ENCODE results near the gene IGFBP2. TPM values are rescaled to one million over a fixed set of nuclear protein-coding genes. Genes with fewer than 3 reads are reported as not detected.

Gene IGFBP2
- total and polyA plus RNA-seq, 2 of the 13 experiments (the other 11 are each of a cell fraction or from before 2014, with no cell fraction given): 2.0 to 5.8 TPM

DNA sequence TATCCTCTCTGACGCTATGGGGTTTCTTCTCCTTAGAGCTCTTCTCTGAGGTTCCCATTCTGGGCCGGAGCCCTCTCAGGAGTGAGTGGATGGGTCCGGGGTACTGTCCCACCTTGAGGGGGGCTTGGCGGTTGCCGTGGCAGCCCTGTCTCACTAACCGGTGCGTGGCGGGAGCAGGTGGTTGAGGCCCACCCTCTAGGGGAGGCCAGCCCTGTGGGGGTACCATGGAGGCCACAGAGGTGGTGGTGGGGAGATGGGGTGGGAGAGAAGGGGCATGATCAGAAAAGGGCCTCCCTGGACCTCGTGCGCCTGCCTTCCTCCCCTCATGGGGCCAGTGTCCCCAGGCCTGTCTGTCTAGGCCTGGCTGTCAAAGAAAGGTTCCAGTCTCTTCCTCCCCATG, 39.8 kb downstream of the IGFBP2 start:
- in situ Hi-C loops (cut with HindIII; ENCODE audit: extremely low pct_ligation_motif_present, low pct_unique_long_range_greater_than_20kb) (no loop called here), intact Hi-C loops (cut with micrococcal nuclease; ENCODE audit: unreplicated experiment) (no loop called here)
- Histone ChIP-seq H3K4me1 (ENCODE audit: insufficient read depth, low read length) (peaks cover 6% of the 10 kb centered on the region), H2AFZ (ENCODE audit: low read length) (no peak overlapping the region), H3K4me3 (replicated peaks in 1 of 3; ENCODE audit: insufficient read depth in 1 of 3, low read depth in 2 of 3, low read length in 3 of 3) (no peak overlapping the region), H3K9ac (ENCODE audit: insufficient read depth, low read depth, low read length) (no peak overlapping the region), H3K4me2 (ENCODE audit: low read depth, low read length) (no peak overlapping the region), H4K20me1 (ENCODE audit: insufficient read depth, low read length) (no peaks in the 10 kb centered on the region), H3K27ac (ENCODE audit: extremely low read length, insufficient read depth, low read length) (no peak overlapping the region), H3K79me2 (ENCODE audit: insufficient read depth, low read length) (no peaks in the 10 kb centered on the region), H3K27me3 (ENCODE audit: control insufficient read depth in 1 of 2, insufficient read depth in 2 of 2, low read length in 2 of 2) (peaks cover 12 to 87% of the 10 kb centered on the region in 2 experiments), H3K9me3 (ENCODE audit: low read length) (no peaks in the 10 kb centered on the region), H3K36me3 (replicated peaks in 1 of 2; ENCODE audit: control insufficient read depth in 1 of 2, insufficient read depth in 2 of 2, low read length in 2 of 2) (no peaks in the 10 kb centered on the region)
- CTCF ChIA-PET (ENCODE audit: low intra/inter-chr PET ratio, low total read pairs): no interaction called here
- TF ChIP-seq, protein P1, sequence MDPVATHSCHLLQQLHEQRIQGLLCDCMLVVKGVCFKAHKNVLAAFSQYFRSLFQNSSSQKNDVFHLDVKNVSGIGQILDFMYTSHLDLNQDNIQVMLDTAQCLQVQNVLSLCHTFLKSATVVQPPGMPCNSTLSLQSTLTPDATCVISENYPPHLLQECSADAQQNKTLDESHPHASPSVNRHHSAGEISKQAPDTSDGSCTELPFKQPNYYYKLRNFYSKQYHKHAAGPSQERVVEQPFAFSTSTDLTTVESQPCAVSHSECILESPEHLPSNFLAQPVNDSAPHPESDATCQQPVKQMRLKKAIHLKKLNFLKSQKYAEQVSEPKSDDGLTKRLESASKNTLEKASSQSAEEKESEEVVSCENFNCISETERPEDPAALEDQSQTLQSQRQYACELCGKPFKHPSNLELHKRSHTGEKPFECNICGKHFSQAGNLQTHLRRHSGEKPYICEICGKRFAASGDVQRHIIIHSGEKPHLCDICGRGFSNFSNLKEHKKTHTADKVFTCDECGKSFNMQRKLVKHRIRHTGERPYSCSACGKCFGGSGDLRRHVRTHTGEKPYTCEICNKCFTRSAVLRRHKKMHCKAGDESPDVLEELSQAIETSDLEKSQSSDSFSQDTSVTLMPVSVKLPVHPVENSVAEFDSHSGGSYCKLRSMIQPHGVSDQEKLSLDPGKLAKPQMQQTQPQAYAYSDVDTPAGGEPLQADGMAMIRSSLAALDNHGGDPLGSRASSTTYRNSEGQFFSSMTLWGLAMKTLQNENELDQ (CRISPR knock-in tag; IDR thresholded peaks at IDR 0.05; ENCODE audit: borderline replicate concordance): no peak
- TF ChIP-seq HOXD1 (CRISPR knock-in tag; IDR thresholded peaks at IDR 0.05): no peak
- no peak for TF ChIP-seq RNF2 (conservative IDR thresholded peaks at IDR 0.05; ENCODE audit: low read depth)
- TF ChIP-seq ATM (IDR thresholded peaks at IDR 0.05; ENCODE audit: borderline replicate concordance): no peak
- TF ChIP-seq ZSCAN31 (CRISPR knock-in tag; IDR thresholded peaks at IDR 0.05; ENCODE audit: low read depth): no peak
- TF ChIP-seq XRCC5 (optimal IDR thresholded peaks at IDR 0.05; ENCODE audit: low read length): no peak
- TF ChIP-seq ZEB1 (IDR thresholded peaks at IDR 0.05; ENCODE audit: insufficient replicate concordance, low read depth): no peak
- POLR2A ChIA-PET: no interaction called here
- no peak for DNase-seq (ENCODE audit: low spot score)
- no peak for FAIRE-seq
- WGBS (ENCODE audit: low lambda C conversion rate): 58% methylated on average over 10 of the region's 10 CpGs
- no TSS peak for BruUV-seq (replicated peaks)
- ATAC-seq: no peak; the same call in 2 of the 3 replicates

DNA sequence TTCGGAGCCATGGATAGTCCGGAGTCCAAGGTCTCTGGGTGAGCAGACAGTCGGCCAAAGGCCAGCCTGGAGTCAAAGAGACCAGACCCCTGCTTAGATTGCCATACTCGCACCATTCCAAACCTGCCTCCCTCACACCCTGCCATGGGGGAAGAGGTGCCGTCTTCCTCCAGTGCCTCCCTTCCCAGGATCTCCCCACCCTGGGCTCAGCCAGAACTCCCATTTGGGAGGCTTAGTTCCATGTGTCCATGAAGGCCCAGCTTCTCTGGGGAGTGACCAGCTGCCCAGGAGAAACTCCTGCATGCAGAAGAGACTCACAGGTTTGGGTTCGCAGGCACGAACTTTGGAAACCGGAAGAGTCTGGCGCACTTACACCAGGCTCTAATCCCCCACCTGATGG, 40.4 kb downstream of the IGFBP2 start:
- in situ Hi-C loops (cut with HindIII; ENCODE audit: extremely low pct_ligation_motif_present, low pct_unique_long_range_greater_than_20kb) (no loop called here), intact Hi-C loops (cut with micrococcal nuclease; ENCODE audit: unreplicated experiment) (no loop called here)
- Histone ChIP-seq H3K27me3 (ENCODE audit: control insufficient read depth in 1 of 2, insufficient read depth in 2 of 2, low read length in 2 of 2) (peaks cover 12 to 93% of the 10 kb centered on the region in 2 experiments), H3K4me2 (ENCODE audit: low read depth, low read length) (no peak overlapping the region), H3K4me3 (replicated peaks in 1 of 3; ENCODE audit: insufficient read depth in 1 of 3, low read depth in 2 of 3, low read length in 3 of 3) (no peak overlapping the region), H3K9me3 (ENCODE audit: low read length) (no peaks in the 10 kb centered on the region), H3K4me1 (ENCODE audit: insufficient read depth, low read length) (peaks cover 6% of the 10 kb centered on the region), H3K9ac (ENCODE audit: insufficient read depth, low read depth, low read length) (no peak overlapping the region), H4K20me1 (ENCODE audit: insufficient read depth, low read length) (no peaks in the 10 kb centered on the region), H3K79me2 (ENCODE audit: insufficient read depth, low read length) (no peaks in the 10 kb centered on the region), H3K36me3 (replicated peaks in 1 of 2; ENCODE audit: control insufficient read depth in 1 of 2, insufficient read depth in 2 of 2, low read length in 2 of 2) (no peaks in the 10 kb centered on the region), H2AFZ (ENCODE audit: low read length) (no peak overlapping the region), H3K27ac (ENCODE audit: extremely low read length, insufficient read depth, low read length) (no peak overlapping the region)
- no TSS peak for BruUV-seq (replicated peaks)
- WGBS (ENCODE audit: low lambda C conversion rate): 49% methylated on average over 9 of the region's 9 CpGs
- FAIRE-seq (no peak), DNase-seq (ENCODE audit: low spot score) (no peak), ATAC-seq (no peak; the same call in 2 of the 3 replicates)
- POLR2A ChIA-PET: no interaction called here
- CTCF ChIA-PET (ENCODE audit: low intra/inter-chr PET ratio, low total read pairs): no interaction called here
- TF ChIP-seq, protein P2, sequence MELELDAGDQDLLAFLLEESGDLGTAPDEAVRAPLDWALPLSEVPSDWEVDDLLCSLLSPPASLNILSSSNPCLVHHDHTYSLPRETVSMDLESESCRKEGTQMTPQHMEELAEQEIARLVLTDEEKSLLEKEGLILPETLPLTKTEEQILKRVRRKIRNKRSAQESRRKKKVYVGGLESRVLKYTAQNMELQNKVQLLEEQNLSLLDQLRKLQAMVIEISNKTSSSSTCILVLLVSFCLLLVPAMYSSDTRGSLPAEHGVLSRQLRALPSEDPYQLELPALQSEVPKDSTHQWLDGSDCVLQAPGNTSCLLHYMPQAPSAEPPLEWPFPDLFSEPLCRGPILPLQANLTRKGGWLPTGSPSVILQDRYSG (CRISPR knock-in tag; IDR thresholded peaks at IDR 0.05): no peak
- TF ChIP-seq PPARG (CRISPR knock-in tag; conservative IDR thresholded peaks at IDR 0.05) (no peak), ARNT (IDR thresholded peaks at IDR 0.05) (no peak), NR1H2 (CRISPR knock-in tag; IDR thresholded peaks at IDR 0.05; ENCODE audit: borderline replicate concordance, low read depth) (no peak), HNF4G (IDR thresholded peaks at IDR 0.05; ENCODE audit: borderline replicate concordance, low read depth, low read length) (no peak), HNF4G (CRISPR knock-in tag; IDR thresholded peaks at IDR 0.05; ENCODE audit: borderline replicate concordance, low read depth) (no peak), SP1 (IDR thresholded peaks at IDR 0.05) (no peak), SP1 (CRISPR knock-in tag; IDR thresholded peaks at IDR 0.05) (no peak), ELF4 (CRISPR knock-in tag; IDR thresholded peaks at IDR 0.05; ENCODE audit: borderline replicate concordance) (no peak)
- TF ChIP-seq, protein P3, sequence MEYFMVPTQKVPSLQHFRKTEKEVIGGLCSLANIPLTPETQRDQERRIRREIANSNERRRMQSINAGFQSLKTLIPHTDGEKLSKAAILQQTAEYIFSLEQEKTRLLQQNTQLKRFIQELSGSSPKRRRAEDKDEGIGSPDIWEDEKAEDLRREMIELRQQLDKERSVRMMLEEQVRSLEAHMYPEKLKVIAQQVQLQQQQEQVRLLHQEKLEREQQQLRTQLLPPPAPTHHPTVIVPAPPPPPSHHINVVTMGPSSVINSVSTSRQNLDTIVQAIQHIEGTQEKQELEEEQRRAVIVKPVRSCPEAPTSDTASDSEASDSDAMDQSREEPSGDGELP (IDR thresholded peaks at IDR 0.05; ENCODE audit: borderline replicate concordance, low read depth): no peak
